Measurements from ENCODE around the gene LRRC10B. TPM values are rescaled to one million over a fixed set of nuclear protein-coding genes. Genes with fewer than 3 reads are reported as not detected.

Gene LRRC10B
- total RNA-seq, 1 experiment from 2014 or later: not detected

DNA sequence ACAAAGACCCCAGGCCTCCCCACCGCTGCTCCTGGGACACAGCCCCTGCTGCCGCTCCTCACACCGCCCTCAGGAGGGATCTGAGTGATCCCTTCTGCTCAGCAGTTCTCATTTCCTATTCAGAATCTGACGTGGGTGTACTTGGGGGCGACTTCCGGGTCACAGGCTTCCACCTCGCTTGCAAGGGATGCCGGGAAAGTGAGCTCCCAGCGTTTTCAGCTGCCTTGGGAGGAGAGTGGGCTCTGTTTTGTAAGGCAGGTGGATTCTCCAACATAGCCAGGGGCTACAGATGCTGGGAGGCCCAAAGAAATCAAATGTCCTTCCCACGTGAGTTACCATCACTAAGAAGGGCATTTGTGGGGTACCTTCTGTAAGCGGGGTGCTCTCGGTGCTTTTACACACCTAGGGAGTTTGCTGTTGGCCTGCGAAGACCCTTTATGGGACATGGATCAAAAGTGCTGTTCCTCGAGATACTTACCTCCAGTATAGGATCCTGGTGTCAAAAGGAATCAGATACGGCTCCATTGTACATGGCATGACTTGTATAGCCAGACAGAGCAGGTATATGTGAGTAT lies 9.7 kb upstream of the LRRC10B start:
- ChIA-PET CTCF (interaction anchor here (1.2 kb wide), 1 partner anchor 16 kb away, joined by 3 read pairs; no protein-coding TSS in a partner anchor), POLR2A (no interaction called here), RAD21 (ENCODE audit: low non-redundant PET in 1 of 2, low total read pairs in 2 of 2, uncharacterized antibody in 2 of 2, unreplicated experiment in 2 of 2) (no interaction called here)
- no peak overlapping the region for H3K9ac ChIP-seq (ENCODE audit: low read length)
- intact Hi-C loops (cut with micrococcal nuclease): no loop called here
- H3K4me3 ChIP-seq (replicated peaks in 1 of 2; ENCODE audit: low read depth in 1 of 2, low read length in 2 of 2): no peak overlapping the region
- H2AFZ ChIP-seq (ENCODE audit: low read depth, low read length, poor library complexity, severe bottlenecking): no peak overlapping the region
- no peak overlapping the region for H3K4me2 ChIP-seq (ENCODE audit: low read length)
- no peak for TF ChIP-seq YY1 (IDR thresholded peaks at IDR 0.05; ENCODE audit: extremely low read depth, insufficient replicate concordance, low read depth, low read length)
- TF ChIP-seq EZH2 (IDR thresholded peaks at IDR 0.05): no peak
- TF ChIP-seq ZBTB33 (IDR thresholded peaks at IDR 0.05; ENCODE audit: extremely low read depth, insufficient replicate concordance, low read length): no peak
- TF ChIP-seq EZH2phosphoT487 (IDR thresholded peaks at IDR 0.05; ENCODE audit: borderline replicate concordance): no peak
- TF ChIP-seq CEBPB (IDR thresholded peaks at IDR 0.05; ENCODE audit: low read depth): no peak
- no peak for TF ChIP-seq EGR1 (IDR thresholded peaks at IDR 0.05; ENCODE audit: low read depth)
- no peak for TF ChIP-seq SRF (IDR thresholded peaks at IDR 0.05; ENCODE audit: low read depth)
- TF ChIP-seq RAD21 (IDR thresholded peaks at IDR 0.05; ENCODE audit: low read depth): no peak
- TF ChIP-seq MAX (IDR thresholded peaks at IDR 0.05): no peak
- TF ChIP-seq POLR2AphosphoS5 (IDR thresholded peaks at IDR 0.05; ENCODE audit: low read depth, low read length): no peak
- TF ChIP-seq FOSL1 (IDR thresholded peaks at IDR 0.05; ENCODE audit: low read depth): no peak
- no TSS peak for BruUV-seq (replicated peaks)
- ATAC-seq: no peak
- H3K9me2 ChIP-seq (ENCODE audit: insufficient read depth): no peaks in the 10 kb centered on the region
- DNase-seq (ENCODE audit: low read depth, low spot score): no peak
- H4K20me1 ChIP-seq (ENCODE audit: insufficient read depth): no peaks in the 10 kb centered on the region
- H3K4me1 ChIP-seq (ENCODE audit: control insufficient read depth in 1 of 2, insufficient read depth in 2 of 2, low read length in 2 of 2): no peaks in the 10 kb centered on the region
- no peaks in the 10 kb centered on the region for H3K79me2 ChIP-seq (ENCODE audit: insufficient read depth, low read length)
- H3K36me3 ChIP-seq (ENCODE audit: control insufficient read depth in 1 of 2, insufficient read depth in 2 of 2, low read length in 2 of 2): no peaks in the 10 kb centered on the region
- no peaks in the 10 kb centered on the region for H3K27me3 ChIP-seq (ENCODE audit: insufficient read depth, low read length)
- H3K27ac ChIP-seq (ENCODE audit: low read depth, low read length): no peak overlapping the region
- no peaks in the 10 kb centered on the region for H3K9me3 ChIP-seq (ENCODE audit: control insufficient read depth in 1 of 2, insufficient read depth in 1 of 2, low read depth in 1 of 2, low read length in 2 of 2)

Data from HCT116 (cell line).